HG02678 (cell line): ENCODE results near the gene C14orf132.

Experiments
- ATAC-seq: cut with Tn5 transposase; IDR thresholded peaks from one replicate; pipeline ENCODE4 v1.9.1; 2021; ENCODE audit warnings: mild to moderate bottlenecking, moderate library complexity; ENCODE audit not compliant: unreplicated experiment

C14orf132 gene

GRCh38 chr14:96081767-96082400 is 42.7 kb downstream of the C14orf132 start:
- ATAC-seq = no peak

GRCh38 chr14:96082420-96083300 is 43.5 kb downstream of the C14orf132 start:
- ATAC-seq = no peak

- ATAC-seq = no peak
Observed at GRCh38 chr14:96083667-96084320, 44.6 kb downstream of the C14orf132 start.

- ATAC-seq = no peak
Observed at GRCh38 chr14:96084796-96085195, 45.6 kb downstream of the C14orf132 start.

GRCh38 chr14:96085369-96085768 is 46.2 kb downstream of the C14orf132 start:
- ATAC-seq = no peak

- no peak for ATAC-seq
Observed at GRCh38 chr14:96086032-96086431, 46.9 kb downstream of the C14orf132 start.

DNA sequence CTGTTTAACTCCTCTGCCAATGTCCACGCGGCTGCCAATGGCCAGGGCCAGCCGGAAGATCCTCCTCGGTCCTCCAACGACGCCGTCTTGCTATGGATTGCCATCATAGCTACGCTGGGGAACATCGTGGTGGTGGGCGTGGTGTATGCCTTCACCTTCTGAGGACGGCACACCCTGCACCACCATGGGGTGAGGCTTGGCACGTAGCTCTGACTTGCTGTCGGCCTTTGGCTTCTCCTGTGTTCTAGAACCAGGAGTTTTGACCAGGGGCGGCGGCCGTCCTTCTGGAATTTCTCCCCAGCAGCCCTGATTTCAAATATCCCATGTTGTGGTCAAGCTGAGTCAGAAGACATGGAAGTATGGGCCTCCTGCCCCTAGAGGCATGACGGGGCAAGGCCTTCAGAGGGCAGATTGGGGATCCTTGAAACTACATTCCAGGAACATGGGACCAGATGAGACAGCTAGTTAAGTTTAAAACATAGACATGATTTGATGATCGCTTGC is 47.5 kb downstream of the C14orf132 start:
- ATAC-seq = no peak

DNA sequence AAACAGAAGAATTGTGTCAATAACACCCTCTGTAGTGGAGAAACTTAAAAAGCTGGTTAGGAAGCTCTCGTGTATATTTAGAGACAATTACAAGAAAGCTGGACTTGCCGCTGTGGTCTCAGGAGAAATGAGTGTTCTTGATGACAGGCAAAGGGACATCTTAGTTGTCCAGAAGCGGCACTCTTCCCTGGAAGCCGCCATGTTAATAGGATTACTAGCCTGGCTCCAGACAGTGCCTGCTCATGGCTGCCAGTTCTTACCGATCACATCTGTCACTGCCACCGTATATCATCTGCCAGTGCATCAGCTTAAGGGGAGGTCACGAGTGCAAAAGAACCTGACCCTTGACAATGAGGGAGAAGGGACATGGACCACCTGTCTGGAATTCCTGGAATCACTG is 48.9 kb downstream of the C14orf132 start:
- ATAC-seq = no peak

GRCh38 chr14:96088481-96088880 is 49.3 kb downstream of the C14orf132 start:
- ATAC-seq = no peak

GRCh38 chr14:96088911-96089310 is 49.7 kb downstream of the C14orf132 start:
- no peak for ATAC-seq

- ATAC-seq = no peak
Observed at GRCh38 chr14:96089401-96089800, 50.2 kb downstream of the C14orf132 start.

DNA sequence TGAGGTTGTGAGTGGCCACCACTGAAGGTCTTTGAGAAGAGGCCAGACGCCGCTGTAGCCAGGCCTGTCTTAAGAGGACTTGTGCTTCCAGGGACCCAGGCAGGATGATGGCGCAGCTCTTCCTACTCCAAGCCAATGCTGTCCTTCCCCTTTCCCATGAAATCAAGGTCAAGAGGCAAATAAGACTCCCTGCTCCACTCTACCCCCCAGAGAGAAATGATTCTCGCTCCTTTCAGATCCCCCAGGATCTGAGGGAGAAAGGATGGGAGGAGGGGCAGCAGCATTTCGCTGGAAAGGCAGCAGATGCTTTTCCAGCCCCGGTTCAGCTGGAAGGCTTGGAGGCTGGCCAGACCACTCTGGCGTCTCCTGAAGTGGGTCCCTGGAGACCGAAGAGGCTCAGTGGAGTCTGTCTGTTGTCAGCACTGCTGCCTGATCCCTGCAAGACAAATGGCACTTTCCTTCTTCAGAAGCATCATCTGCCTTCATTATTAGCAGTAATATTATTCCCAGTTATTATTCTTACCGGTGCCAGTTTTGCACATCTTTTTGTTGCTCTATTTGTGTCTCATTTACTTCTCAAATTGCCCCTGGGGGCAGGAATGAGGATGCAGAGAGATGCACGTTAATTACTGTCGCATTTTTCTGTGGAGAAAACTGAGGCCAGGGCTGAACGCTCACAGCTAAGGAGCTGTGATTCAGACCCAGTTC is 51.4 kb downstream of the C14orf132 start:
- no peak for ATAC-seq

GRCh38 chr14:96091149-96091693 is 52.1 kb downstream of the C14orf132 start:
- ATAC-seq = no peak

- no peak for ATAC-seq
Observed at GRCh38 chr14:96091941-96092411, 52.8 kb downstream of the C14orf132 start.

GRCh38 chr14:96092936-96093335 is 53.8 kb downstream of the C14orf132 start:
- ATAC-seq = no peak

DNA sequence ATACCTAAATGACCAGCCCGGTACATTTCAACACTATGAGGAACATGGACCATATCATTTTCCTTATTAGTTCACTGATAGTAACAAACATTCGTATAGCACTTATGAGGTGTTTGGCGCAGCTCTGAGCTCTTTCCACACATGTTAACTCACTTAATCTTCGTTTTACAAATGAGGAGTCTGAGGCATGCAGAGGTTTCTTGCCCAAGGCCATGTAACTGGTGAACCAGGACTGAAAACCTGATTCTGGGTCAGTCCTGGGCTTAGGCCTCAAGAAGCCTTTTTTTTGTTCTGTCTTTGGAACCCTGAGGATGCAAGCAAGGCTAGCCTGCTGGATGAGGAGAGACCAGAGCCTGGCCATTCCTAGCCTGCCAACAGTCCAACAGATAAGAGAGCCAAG is 55.0 kb downstream of the C14orf132 start:
- ATAC-seq = no peak

- ATAC-seq = no peak
Observed at GRCh38 chr14:96094656-96095055, 55.5 kb downstream of the C14orf132 start.

GRCh38 chr14:96095058-96095457 is 55.9 kb downstream of the C14orf132 start:
- ATAC-seq = no peak

DNA sequence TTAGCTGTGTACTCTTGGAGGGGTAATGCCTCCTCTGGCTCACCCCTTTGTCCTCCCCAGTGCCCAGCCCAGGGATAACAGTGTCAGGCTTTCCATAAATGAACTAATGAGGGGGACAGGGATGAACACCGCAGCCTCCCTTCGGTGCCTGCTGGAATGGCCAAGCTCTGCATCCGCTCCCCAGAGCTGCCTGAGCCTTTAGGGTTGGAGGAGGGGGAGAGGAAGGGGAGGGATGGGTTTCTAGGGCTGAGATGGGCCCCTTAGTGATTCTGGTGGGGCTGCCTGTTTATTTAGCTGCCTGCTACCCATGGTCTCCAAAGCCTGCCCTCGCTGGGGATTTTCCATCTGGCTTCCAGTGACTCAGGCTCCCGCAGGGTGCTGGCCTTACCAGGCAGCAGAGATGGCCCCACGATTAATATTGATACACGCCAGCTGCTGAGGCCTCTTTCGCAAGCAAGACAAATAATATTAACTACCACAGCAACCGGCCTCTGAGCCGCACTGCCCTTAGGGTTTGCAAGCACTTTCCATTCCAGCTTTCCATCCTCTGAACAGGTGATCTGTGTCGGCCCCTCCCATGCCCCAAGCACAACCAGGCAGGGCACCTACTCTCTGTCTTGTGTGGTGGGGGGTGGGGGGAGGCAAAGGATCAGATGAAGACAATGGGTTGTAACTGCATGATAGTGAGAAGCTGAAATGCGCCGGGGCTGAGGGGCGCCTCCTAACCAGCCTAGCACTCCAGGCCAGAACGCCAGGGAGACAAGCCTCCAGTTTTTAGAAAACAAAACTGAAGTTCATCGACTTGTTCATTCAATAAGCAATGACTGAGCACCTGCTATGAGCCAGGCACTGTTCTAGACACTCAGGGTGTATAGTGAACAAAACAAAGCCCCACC is 56.7 kb downstream of the C14orf132 start:
- no peak for ATAC-seq
